Measurements from ENCODE around the gene MAP4.

DNA sequence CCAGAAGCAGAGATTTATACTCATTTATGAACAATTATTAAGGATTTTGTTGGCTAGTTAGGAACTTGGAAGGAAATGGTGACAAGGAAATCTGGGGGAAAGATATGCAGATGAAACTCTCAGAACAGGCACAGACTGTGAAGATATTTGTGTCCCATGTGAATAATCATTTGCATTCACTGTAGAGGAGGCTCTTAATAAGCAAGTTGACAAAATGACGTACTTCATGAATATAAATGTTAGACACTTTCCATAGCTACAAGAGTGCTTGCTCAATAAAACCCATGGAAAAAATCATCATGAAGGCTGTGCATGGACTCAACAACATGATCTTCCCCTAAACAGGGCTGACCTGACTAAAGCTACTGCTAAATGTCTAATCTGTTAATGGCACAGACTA is 59.7 kb downstream of the MAP4 start:
- TF ChIP-seq, protein P1, sequence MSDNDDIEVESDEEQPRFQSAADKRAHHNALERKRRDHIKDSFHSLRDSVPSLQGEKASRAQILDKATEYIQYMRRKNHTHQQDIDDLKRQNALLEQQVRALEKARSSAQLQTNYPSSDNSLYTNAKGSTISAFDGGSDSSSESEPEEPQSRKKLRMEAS (IDR thresholded peaks at IDR 0.05; ENCODE audit: insufficient read depth, insufficient read length), result no peak
- TF ChIP-seq, protein P2, sequence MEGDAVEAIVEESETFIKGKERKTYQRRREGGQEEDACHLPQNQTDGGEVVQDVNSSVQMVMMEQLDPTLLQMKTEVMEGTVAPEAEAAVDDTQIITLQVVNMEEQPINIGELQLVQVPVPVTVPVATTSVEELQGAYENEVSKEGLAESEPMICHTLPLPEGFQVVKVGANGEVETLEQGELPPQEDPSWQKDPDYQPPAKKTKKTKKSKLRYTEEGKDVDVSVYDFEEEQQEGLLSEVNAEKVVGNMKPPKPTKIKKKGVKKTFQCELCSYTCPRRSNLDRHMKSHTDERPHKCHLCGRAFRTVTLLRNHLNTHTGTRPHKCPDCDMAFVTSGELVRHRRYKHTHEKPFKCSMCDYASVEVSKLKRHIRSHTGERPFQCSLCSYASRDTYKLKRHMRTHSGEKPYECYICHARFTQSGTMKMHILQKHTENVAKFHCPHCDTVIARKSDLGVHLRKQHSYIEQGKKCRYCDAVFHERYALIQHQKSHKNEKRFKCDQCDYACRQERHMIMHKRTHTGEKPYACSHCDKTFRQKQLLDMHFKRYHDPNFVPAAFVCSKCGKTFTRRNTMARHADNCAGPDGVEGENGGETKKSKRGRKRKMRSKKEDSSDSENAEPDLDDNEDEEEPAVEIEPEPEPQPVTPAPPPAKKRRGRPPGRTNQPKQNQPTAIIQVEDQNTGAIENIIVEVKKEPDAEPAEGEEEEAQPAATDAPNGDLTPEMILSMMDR (IDR thresholded peaks at IDR 0.05; ENCODE audit: extremely low read depth in 1 of 2, insufficient read depth in 1 of 2, low read depth in 1 of 2, low read length in 2 of 2), result no peak
- no peak for TF ChIP-seq POLR2AphosphoS5 (IDR thresholded peaks at IDR 0.05; ENCODE audit: insufficient read depth, low read depth, low read length)

All from endothelial cell of umbilical vein (primary cell).